Activated CD8-positive, alpha-beta T cell treated with anti-CD3 and anti-CD28 coated beads, Interleukin-2, amount 10 ng/mL, durations not matched to agents 7 days and 5 days (primary cell): ENCODE data around the gene TMEM108. TPM values are rescaled to one million over a fixed set of nuclear protein-coding genes. Genes with fewer than 3 reads are reported as not detected.

Source experiments
- ATAC-seq: fragments of 150-1000 bp; cut with Tn5 transposase; one replicate; pipeline ENCODE4 v1.10.0; 2021; ENCODE audit warnings: moderate library complexity
- CTCF ChIA-PET: fragments of 350-600 bp; sonication (Branson Sonifier 250); formaldehyde crosslinking; loops from one replicate; lab custom pipeline; 2021; ENCODE audit warnings: antibody characterized with exemption; lab: Charles Lee
- POLR2A ChIA-PET: fragments of 350-600 bp; sonication (Branson Sonifier 250); formaldehyde crosslinking; loops from one replicate; lab custom pipeline; 2021; ENCODE audit warnings: antibody characterized with exemption; lab: Charles Lee
- DNase-seq: peaks from one replicate; pipeline ENCODE4 v3.0.0-alpha.2; 2020
- H3K27ac Mint-ChIP-seq: one replicate; pipeline ENCODE4 v1.8.0; 2021; ENCODE audit warnings: mild to moderate bottlenecking, mixed read lengths
- H3K27me3 Mint-ChIP-seq: one replicate; pipeline ENCODE4 v1.8.0; 2021; ENCODE audit warnings: low read depth, mixed read lengths
- H3K36me3 Mint-ChIP-seq: one replicate; pipeline ENCODE4 v1.8.0; 2021; ENCODE audit warnings: low read depth, mixed read lengths
- H3K4me1 Mint-ChIP-seq: one replicate; pipeline ENCODE4 v1.8.0; 2021; ENCODE audit warnings: low read depth, mixed read lengths
- H3K4me3 Mint-ChIP-seq: one replicate; pipeline ENCODE4 v1.8.0; 2021; ENCODE audit warnings: mild to moderate bottlenecking, mixed read lengths
- H3K9me3 Mint-ChIP-seq: one replicate; pipeline ENCODE4 v1.8.0; 2022; ENCODE audit warnings: mixed read lengths; ENCODE audit not compliant: insufficient read depth
- total RNA-seq, 2 experiments: library from RNA; stranded (reverse); gene quantifications; one replicate each; pipeline ENCODE4 v1.2.3, GENCODE V29; 2021

Gene TMEM108
- total RNA-seq, 2 experiments from 2014 or later: not detected

GRCh38 chr3:133254716-133255115 is 216.5 kb downstream of the TMEM108 start:
- peaks cover 7% of the 10 kb centered on the region for H3K27me3 Mint-ChIP-seq
- CTCF ChIA-PET: no interaction called here
- no peak overlapping the region for H3K4me3 Mint-ChIP-seq
- no peaks in the 10 kb centered on the region for H3K9me3 Mint-ChIP-seq
- no peak overlapping the region for H3K27ac Mint-ChIP-seq
- POLR2A ChIA-PET: no interaction called here
- DNase-seq (no peak), ATAC-seq (no peak)
- H3K36me3 Mint-ChIP-seq: no peaks in the 10 kb centered on the region
- no peaks in the 10 kb centered on the region for H3K4me1 Mint-ChIP-seq

DNA sequence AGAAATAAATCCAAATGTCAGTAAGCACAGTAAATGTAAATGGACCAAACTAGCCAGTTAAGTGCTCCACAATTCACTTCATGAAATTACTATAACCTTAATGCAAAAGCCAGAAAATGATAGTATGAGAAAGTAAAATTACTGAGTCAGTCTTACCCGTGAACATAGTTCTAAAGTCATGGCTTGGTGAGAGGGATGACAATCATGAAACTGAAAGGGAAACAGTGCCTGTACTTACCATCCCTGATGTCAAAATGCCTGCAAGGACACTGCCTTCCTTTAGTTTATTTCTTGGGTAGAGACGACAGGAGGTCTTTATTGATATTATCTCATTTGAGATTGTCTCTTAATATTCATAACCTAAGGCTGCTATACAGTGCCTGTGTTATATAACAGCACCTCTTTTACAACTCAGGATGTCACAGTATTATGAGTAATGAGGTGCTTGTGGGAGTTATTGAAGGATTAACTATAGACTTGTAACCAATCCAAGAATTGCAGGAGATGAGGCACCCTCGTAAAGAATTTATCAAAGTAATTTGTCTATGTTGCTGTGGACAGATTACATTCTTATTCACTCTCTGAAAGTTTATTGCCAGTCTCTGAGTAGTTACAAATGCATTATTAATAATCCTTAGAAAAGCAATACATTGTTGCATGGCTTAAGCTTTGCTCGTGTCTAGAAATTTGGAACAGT is 218.7 kb downstream of the TMEM108 start:
- H3K9me3 Mint-ChIP-seq: no peaks in the 10 kb centered on the region

DNA sequence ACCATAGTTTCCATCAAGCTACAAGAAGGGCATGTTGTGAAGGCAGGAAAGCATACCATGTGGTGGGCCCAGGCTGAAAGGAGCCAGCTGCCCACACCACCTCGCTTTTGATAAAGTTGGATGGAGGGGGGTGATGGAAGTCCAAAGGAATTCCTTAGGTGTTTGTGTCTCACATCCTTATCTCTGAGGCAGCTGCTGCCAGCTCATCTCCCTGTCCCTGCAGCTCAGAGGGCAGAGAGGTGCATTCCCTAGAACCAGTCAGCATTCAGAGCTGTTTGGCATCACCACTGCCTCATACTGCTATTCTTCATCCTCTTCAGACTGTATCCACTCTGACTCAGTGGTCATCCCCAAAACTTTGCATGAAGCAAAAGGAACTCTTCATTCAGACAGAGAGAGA is 220.2 kb downstream of the TMEM108 start:
- CTCF ChIA-PET: no interaction called here
- no peak overlapping the region for H3K27ac Mint-ChIP-seq
- POLR2A ChIA-PET: no interaction called here
- DNase-seq: no peak
- ATAC-seq: no peak
- H3K4me3 Mint-ChIP-seq: no peak overlapping the region
- H3K9me3 Mint-ChIP-seq: no peaks in the 10 kb centered on the region
- no peaks in the 10 kb centered on the region for H3K4me1 Mint-ChIP-seq
- H3K27me3 Mint-ChIP-seq: peaks cover 7% of the 10 kb centered on the region
- no peaks in the 10 kb centered on the region for H3K36me3 Mint-ChIP-seq

More for the DNA sequence above, 218.7 kb downstream of the TMEM108 start:
- Mint-ChIP-seq H3K36me3 (no peaks in the 10 kb centered on the region), H3K27ac (no peak overlapping the region), H3K4me3 (no peak overlapping the region), H3K27me3 (peaks cover 8% of the 10 kb centered on the region), H3K4me1 (no peaks in the 10 kb centered on the region)
- no peak for ATAC-seq
- ChIA-PET POLR2A (no interaction called here), CTCF (no interaction called here)
- no peak for DNase-seq

DNA sequence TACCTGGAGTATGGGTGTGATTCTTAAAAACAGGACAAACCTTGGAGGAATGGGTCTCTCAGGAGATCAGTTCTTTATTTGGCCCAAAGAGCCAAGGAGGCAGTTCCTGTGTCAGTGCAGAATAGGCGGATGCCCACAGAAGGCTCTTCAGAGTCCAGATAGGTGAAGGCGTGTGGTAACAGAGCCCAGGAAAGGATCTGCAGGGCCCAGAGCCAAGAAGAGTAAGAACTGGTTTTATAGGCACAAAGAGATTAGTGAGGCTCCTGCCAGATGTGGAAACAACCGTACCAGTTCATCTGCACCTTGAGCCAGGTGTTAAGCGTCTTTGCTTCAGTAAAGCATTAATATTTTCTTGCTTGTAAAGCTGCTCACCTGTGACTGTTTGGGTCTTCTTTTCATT is 221.6 kb downstream of the TMEM108 start:
- Mint-ChIP-seq H3K4me3 (no peak overlapping the region), H3K36me3 (no peaks in the 10 kb centered on the region), H3K9me3 (no peaks in the 10 kb centered on the region), H3K27ac (no peak overlapping the region), H3K4me1 (no peaks in the 10 kb centered on the region), H3K27me3 (peaks cover 7% of the 10 kb centered on the region)
- POLR2A ChIA-PET: no interaction called here
- no peak for DNase-seq
- CTCF ChIA-PET: no interaction called here
- no peak for ATAC-seq

- peaks cover 8% of the 10 kb centered on the region for H3K27me3 Mint-ChIP-seq
- ChIA-PET POLR2A (no interaction called here), CTCF (interaction anchor here (0.9 kb wide), 1 partner anchor 536 kb away, joined by 3 read pairs; no protein-coding TSS in a partner anchor)
- H3K36me3 Mint-ChIP-seq: no peaks in the 10 kb centered on the region
- DNase-seq (no peak), ATAC-seq (no peak)
- H3K4me3 Mint-ChIP-seq: no peak overlapping the region
- H3K9me3 Mint-ChIP-seq: no peaks in the 10 kb centered on the region
- no peaks in the 10 kb centered on the region for H3K4me1 Mint-ChIP-seq
- H3K27ac Mint-ChIP-seq: no peak overlapping the region
Measured at GRCh38 chr3:133262333-133262732, 224.1 kb downstream of the TMEM108 start.

DNA sequence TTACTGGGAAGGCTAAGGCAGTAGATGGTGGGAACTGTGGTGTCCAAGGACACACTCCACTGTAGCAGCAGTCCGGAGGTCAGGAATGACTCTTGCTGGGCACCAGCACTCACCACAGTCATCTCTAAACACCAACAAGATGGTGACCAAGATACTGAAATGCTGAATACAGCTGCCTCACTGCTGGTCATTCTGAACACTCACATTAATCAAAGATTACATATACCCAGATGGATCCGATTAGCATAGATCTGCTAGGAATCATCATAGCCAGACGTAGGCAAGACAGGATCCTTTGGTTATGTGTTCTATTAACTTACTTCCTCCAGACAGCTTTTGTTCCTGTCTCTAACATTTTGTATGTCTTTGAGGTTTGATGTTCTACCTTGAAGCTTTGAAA is 226.7 kb downstream of the TMEM108 start:
- H3K9me3 Mint-ChIP-seq: no peaks in the 10 kb centered on the region
- ATAC-seq (no peak), DNase-seq (no peak)
- no peak overlapping the region for H3K4me3 Mint-ChIP-seq
- H3K27ac Mint-ChIP-seq: no peak overlapping the region
- H3K4me1 Mint-ChIP-seq: no peaks in the 10 kb centered on the region
- H3K27me3 Mint-ChIP-seq: peaks cover 8% of the 10 kb centered on the region
- ChIA-PET CTCF (no interaction called here), POLR2A (no interaction called here)
- no peaks in the 10 kb centered on the region for H3K36me3 Mint-ChIP-seq

- no peak overlapping the region for H3K27ac Mint-ChIP-seq
- ChIA-PET CTCF (no interaction called here), POLR2A (no interaction called here)
- H3K27me3 Mint-ChIP-seq: peaks cover 17% of the 10 kb centered on the region
- H3K9me3 Mint-ChIP-seq: no peaks in the 10 kb centered on the region
- H3K36me3 Mint-ChIP-seq: no peaks in the 10 kb centered on the region
- H3K4me3 Mint-ChIP-seq: no peak overlapping the region
- DNase-seq: no peak
- H3K4me1 Mint-ChIP-seq: no peaks in the 10 kb centered on the region
- no peak for ATAC-seq
Measured at GRCh38 chr3:133268726-133269134, 230.5 kb downstream of the TMEM108 start.

DNA sequence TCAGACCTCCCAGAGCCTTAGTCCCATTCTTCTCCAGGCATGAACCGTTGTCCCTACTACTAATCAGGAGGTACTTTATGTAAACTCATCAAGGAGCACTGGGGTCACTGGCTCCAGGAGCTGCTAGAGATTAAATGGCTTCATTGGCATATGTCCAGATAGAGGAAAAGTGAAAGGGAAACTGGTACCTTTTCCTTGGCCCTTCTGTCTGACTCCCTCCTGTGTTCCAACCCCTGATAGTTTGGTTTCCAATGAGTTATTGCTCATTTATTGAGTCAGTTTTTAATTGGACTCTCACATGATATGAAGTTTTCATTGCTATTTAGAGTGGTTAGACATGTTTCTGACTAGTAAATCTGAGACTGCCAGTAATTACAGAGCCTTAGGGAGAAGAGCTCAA is 231.2 kb downstream of the TMEM108 start:
- POLR2A ChIA-PET: no interaction called here
- CTCF ChIA-PET: no interaction called here
- Mint-ChIP-seq H3K27me3 (peaks cover 21% of the 10 kb centered on the region), H3K4me3 (no peak overlapping the region), H3K9me3 (no peaks in the 10 kb centered on the region), H3K27ac (no peak overlapping the region), H3K4me1 (no peaks in the 10 kb centered on the region), H3K36me3 (no peaks in the 10 kb centered on the region)
- ATAC-seq (no peak), DNase-seq (no peak)

- Mint-ChIP-seq H3K27me3 (peaks cover 18% of the 10 kb centered on the region), H3K36me3 (no peaks in the 10 kb centered on the region), H3K27ac (no peak overlapping the region), H3K4me3 (no peak overlapping the region), H3K9me3 (no peaks in the 10 kb centered on the region), H3K4me1 (no peaks in the 10 kb centered on the region)
- CTCF ChIA-PET: no interaction called here
- POLR2A ChIA-PET: no interaction called here
- DNase-seq: no peak
- no peak for ATAC-seq
Measured at GRCh38 chr3:133270631-133271030, 232.4 kb downstream of the TMEM108 start.

- Mint-ChIP-seq H3K4me3 (no peak overlapping the region), H3K4me1 (no peaks in the 10 kb centered on the region), H3K36me3 (no peaks in the 10 kb centered on the region), H3K27ac (no peak overlapping the region), H3K27me3 (peaks cover 18% of the 10 kb centered on the region), H3K9me3 (no peaks in the 10 kb centered on the region)
- POLR2A ChIA-PET: no interaction called here
- ATAC-seq (no peak), DNase-seq (no peak)
- CTCF ChIA-PET: no interaction called here
Measured at GRCh38 chr3:133271042-133271441, 232.9 kb downstream of the TMEM108 start.

DNA sequence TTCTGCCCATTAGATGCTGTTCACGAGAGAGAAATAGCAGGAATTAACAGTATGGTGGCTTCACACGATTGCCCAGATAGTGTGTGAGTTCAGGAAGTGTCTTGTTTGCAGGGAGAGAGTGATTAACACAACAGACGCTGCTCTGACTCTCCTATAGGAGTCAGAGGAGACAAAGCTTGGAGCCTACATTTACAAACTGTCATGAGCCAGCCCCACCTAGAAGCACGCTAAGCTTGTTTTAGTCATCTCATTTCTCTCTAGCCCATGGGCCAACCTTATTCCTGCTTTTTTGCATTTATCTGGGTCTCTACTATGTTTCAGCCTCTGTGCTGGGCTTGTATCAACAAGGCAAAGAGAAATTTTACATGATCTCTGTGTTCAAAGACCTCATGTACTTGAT is 233.3 kb downstream of the TMEM108 start:
- no peak for DNase-seq
- Mint-ChIP-seq H3K4me3 (no peak overlapping the region), H3K27ac (no peak overlapping the region), H3K4me1 (no peaks in the 10 kb centered on the region), H3K9me3 (no peaks in the 10 kb centered on the region), H3K36me3 (no peaks in the 10 kb centered on the region), H3K27me3 (peaks cover 18% of the 10 kb centered on the region)
- ChIA-PET POLR2A (no interaction called here), CTCF (no interaction called here)
- ATAC-seq: no peak

GRCh38 chr3:133273346-133273745 is 235.2 kb downstream of the TMEM108 start:
- peaks cover 18% of the 10 kb centered on the region for H3K27me3 Mint-ChIP-seq
- CTCF ChIA-PET: no interaction called here

DNA sequence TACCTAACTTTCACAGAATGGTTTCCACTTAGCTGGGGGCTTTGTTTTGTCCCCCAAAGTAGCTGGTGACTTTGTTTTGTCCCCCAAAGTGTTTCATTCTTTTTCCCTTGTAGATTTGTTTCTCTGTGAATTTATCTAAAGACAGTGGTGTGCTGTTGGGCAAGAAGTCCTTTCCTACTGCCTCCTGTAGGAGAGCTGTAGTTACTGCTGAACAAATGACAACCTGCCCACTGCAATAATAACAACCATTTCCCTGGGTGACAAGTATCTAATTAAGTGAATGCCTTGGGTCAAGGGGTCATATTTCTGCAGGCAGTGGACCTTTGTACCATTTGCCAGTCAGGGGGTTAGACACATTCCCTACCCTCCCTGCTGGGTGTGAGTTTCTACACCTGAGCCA is 236.3 kb downstream of the TMEM108 start:
- DNase-seq (no peak), ATAC-seq (no peak)
- Mint-ChIP-seq H3K9me3 (no peaks in the 10 kb centered on the region), H3K4me3 (no peak overlapping the region), H3K4me1 (no peaks in the 10 kb centered on the region), H3K27ac (no peak overlapping the region), H3K36me3 (no peaks in the 10 kb centered on the region), H3K27me3 (peaks cover 18% of the 10 kb centered on the region)
- CTCF ChIA-PET: no interaction called here
- POLR2A ChIA-PET: no interaction called here

More at GRCh38 chr3:133273346-133273745, 235.2 kb downstream of the TMEM108 start:
- ATAC-seq (no peak), DNase-seq (no peak)
- Mint-ChIP-seq H3K36me3 (no peaks in the 10 kb centered on the region), H3K27ac (no peak overlapping the region), H3K4me1 (no peaks in the 10 kb centered on the region), H3K4me3 (no peak overlapping the region), H3K9me3 (no peaks in the 10 kb centered on the region)
- POLR2A ChIA-PET: no interaction called here
